ENCODE results near the gene GGTLC1.

GGTLC1 gene

DNA sequence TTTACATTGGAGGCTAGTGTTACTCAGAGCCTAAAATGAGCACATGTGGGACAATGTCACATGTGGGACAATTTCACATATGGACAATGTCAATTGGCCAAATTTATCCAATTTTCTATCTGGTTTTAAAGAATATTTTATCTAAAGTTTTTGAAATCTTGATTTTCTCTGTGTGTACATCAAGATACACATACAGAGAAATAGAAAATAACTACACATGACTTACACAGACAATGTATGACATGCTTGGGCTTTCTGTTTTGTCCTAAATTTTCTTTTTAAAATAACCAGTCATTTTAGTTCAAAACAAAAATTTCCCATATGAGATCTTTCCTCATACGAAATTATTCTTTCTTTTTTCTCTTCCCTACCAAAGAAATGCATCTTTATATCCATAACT, 24.6 kb downstream of the GGTLC1 start:
- DNase-seq (ENCODE audit: low spot score): no peak

DNA sequence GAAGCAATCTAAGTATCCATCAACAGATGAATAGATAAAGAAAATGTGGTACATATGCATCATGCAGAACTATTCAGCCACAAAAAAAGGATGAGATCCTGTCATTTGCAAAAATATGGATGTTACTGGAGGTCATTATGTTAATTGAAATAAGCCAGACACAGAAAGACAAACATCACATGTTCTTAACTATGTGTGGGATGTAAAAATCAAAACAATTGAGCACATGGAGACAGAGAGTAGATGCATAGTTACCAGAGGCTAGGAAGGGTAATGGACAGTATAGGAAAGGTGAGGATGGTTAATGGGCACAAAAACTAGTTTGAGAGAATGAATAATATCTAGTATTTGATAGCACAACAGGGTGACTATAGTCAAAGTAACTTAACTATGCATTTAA, 26.3 kb downstream of the GGTLC1 start:
- DNase-seq (ENCODE audit: low spot score): no peak

DNA sequence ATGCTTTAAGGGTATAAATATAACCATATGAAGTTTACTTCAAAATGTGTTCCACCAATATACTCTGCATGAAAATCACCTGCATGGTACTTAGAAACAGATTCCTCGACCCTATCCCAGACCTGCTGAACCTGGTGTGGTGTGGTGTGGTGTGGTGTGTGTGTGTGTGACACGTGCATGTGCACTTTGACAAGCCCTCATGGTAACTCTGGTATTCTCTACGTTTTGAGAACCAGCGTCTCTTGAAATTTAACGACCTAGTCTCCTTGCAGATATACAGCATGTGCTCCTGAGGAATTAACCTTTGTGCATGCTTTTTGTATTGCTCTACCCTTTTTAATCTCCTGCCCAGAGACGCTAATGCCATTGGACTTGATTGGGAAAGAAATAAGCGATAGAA, 29.5 kb downstream of the GGTLC1 start:
- DNase-seq (ENCODE audit: low spot score): no peak

DNA sequence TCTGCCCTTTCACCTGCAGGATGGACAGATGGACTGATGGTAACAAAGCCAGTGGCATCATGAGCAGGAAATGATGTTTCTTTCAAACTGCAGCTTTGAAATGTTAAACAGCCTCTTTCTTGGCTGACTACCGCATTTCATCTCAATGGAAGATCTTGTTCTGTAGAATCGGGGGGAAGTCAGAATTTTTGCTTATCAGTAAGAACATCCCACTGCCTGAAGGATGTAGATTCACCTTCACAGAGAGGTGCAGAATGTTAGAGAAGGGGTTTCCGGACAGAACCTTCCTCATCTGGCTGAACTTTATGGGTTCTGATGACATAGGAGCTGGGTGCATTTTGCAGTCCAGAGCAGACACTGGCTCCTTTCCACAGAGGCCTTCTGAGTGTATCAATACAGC, 32.7 kb downstream of the GGTLC1 start:
- DNase-seq (ENCODE audit: low spot score): no peak

DNA sequence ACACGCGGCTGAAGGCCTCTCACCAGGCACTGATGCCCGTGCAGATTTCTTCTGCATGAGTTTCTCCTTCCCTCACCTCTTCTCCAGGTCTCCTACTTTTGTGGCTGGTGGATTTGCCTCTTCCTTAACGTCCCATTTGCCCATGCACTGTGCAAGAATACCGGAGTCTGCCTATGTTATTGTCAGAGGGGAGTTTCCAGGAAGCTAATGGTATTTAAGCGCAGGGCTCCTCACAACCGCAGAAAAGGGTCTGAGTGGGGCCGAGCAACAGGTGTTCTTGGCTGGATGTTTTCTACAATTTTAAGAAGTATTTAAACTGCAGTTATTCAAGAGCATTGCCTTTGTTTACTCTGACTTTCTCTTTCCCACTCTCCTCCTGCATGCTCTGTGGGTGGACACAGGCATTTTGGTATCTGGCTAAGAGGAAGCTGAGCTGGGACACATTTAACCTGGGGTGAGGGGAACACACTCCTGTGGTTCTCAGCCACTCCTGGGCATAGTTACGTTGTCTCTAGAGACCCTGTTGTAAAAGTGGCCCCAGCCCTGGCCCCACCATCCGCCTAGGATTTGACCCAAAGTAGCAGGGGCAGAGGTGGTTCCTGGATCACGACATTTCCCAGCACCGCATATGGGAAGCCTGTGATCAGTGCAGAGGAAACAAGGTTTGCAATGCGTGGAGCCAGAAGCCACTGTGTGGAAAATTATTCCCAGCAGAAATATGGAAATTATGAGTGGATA, 34.4 kb downstream of the GGTLC1 start:
- DNase-seq (ENCODE audit: low spot score): no peak

DNA sequence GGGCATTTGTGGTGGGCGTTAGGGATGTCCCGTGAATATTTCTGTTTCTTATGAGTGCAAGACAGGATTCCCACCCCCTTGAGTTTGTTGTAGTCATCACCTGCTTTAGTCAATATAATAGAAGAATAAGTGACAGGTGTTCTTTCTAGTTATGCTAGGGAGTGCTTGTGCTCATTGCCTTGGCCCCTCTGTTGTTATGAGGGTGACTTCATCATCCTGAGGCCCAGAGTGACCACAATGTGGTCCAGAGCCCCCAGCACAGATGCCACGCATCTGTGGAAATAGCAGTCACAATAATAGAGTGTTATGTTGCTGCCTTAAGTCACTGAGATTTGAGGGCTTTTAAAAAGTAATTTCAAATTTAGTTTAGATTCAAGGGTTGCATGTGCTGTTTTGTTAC, 42.4 kb downstream of the GGTLC1 start:
- no peak for DNase-seq (ENCODE audit: low spot score)

DNA sequence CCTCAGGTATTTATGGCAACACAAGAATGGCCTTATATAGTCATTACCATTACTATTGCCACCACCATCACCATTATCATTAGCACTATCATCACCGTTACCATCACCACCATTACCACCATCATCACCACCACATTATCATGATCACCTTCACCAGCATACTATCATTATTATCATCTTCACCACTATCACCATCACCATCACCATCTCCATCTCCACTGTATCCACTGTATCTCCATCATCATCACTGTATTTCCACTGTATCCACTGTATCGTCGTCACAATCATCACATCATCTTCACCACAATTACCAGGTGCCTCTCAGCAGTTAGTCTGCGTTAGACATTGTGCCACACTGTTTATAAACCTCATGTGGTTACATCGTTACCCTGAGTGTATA, 45.3 kb downstream of the GGTLC1 start:
- no peak for DNase-seq (ENCODE audit: low spot score)

DNA sequence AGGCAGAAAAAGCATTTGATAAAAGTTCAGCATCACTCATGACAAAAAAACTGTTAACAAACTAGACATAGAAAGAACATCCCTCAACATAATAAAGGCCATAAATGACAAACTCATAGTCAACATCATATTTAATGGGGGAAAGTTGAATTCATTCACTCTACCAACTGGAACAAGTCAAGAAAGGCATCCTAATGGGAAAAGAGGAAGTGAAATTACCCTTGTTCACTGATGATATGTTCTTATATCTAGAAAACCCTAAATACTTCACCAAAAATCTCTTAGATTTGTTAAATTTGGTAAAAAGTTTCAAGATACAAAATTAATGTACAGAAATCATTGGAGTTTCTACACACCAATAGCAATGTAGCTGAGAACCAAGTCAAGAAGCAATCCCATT, 48.9 kb downstream of the GGTLC1 start:
- no peak for DNase-seq (ENCODE audit: low spot score)

DNA sequence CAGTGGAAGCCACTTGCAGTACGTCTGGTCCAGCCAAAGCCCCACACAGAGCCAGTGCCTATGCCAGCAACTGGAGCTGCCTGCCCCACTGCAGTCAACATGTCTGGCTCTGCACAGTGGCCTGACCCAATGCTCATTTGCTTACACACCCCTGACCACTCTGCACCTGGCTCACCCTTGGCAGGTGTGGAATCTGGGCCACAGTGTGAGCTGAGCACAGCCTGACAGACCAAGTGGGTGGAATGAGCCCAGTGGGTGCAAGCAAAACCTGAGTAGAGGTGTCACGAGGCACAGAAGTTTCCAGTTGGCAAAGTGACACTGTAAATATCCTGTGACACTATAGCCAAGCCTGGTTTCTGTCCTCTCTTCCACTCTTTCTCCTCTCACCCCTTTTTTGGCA, 49.5 kb downstream of the GGTLC1 start:
- no peak for DNase-seq (ENCODE audit: low spot score)

DNA sequence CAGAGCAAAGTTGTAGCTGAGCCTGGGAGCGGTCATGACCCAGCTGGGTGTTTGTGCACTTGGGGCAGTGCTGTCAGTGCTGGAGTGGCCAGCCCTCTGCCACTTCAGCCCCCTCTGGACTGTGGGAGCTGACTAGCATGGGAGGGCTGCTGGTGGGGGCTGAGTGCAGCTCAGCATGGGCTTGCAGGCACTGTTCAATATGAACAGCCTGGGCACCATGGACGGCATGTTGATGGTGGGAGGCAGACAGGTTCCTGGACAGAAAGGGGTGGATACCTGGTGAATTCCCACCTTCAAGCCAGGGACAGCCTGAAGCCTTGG, 50.5 kb downstream of the GGTLC1 start:
- DNase-seq (ENCODE audit: low spot score): no peak

DNA sequence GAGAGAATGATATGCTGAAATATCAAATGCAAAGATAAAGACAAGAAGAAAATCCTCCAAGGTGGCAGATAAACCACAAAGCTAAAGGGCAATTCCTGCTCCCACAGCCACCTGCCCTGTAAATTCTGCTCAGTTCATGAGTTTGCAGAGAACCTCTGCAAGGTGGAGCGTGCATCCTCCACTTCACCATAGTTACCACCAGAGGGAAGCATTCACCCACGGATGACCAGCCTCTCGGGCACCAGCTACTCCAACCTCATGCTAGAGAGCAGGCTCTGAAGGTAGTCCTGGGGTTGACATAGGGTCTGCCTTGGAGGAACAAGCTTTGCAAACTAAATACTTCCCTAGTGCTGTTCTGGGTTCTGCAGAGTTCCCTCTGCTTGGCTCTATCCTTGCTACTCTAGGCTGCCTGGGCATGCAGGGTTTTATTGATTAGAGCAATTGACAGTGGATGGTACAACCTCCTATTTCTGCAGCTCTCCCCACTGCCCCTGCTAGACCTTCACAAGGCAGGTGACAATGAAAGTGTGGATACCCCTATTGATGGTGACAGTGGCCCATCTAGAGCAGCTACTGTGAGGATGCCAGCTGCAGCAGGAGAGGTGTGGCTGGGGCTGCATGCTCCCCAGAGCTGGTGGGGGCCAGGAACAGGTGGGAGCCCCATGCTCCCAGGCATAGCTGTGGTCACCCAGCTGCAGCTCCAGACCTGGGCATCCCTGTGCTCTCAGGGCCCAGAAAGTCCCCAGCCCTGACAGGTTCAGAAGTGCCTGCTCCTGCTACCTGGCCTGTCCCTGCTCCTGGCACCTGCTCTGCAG, 51.1 kb downstream of the GGTLC1 start:
- peak; percentile 56 for DNase-seq (ENCODE audit: low spot score)

Data from kidney tubule cell (primary cell).